Lung microvascular endothelial cell (primary cell): ENCODE results near the gene PRDM16. TPM values are rescaled to one million over a fixed set of nuclear protein-coding genes. Genes with fewer than 3 reads are reported as not detected.

Source experiments
- DNase-seq, 2 donors: peaks; one replicate each; pipeline versions ENCODE4 v3.0.0 to v3.0.0-alpha.2; 2010; ENCODE audit warnings: low read depth in 2 of 2
- total RNA-seq: library from RNA; depleted of rRNA; stranded (reverse); fragments of >200 nt; gene quantifications from 2 replicates; pipeline ENCODE4 v1.2.1, GENCODE V29; 2014

The PRDM16 gene
- total RNA-seq, 1 donor from 2014 or later = not detected

DNA sequence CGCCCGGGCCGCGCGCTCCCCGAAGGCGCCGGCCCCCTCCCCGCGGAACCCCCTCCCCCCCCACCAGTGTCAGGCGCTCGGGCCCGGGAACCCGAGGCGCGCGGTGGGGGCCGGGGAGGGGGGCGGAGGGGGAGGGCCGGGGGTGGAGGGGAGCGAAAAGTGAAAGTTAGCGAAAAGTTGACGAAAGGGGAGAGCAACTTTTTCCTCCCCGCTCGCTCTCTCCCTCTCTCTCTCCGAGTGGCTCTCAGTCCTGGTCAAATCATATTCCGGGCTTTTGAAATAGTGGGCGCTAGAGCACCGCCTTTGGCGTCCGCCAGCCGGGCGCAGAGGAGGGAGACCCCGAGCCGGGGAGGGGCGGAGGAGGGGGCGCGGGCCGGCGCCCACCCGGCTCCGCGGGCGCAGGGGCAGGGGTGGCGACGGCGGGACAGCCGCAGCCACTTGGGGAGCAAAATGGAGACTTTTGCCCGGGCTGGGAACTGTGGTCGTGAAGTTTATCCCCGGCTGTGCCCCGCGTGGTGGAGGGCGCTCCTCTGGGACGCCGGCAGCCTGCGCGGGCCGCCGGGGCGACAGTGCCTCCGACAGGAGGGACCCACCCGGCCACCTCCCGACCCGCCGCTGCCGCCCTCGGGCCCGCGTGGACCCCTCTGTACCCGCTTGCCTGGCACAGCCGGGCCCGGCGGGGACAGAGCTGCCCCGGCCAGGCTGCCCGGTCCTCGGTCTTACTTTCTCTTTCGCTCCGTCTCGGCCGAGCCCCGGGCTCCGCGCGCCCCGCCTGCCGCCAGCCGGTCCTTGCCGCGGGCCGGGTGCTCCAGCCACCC, 697 bp downstream of the PRDM16 start:
- DNase-seq = peak; percentile 28 to 48

DNA sequence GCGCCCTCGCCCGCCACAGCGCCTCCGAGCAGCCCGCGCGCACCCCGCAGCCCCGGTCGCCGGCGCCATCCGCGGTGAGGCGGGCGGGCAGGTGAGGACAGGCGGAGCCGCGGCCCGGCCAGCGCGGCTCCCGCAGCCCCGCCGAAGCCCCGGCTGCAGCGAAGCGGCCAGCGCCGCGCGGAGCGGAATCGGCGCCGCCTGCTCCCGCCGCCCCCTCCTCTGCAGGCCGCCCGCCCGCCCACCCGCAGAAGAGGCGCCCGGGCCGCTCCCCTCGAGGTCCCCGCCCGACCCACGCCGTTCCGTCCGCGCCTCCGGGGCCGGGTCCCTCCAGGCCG, 1.3 kb downstream of the PRDM16 start:
- DNase-seq = peak in 1 of 2 donors; percentile 8

DNA sequence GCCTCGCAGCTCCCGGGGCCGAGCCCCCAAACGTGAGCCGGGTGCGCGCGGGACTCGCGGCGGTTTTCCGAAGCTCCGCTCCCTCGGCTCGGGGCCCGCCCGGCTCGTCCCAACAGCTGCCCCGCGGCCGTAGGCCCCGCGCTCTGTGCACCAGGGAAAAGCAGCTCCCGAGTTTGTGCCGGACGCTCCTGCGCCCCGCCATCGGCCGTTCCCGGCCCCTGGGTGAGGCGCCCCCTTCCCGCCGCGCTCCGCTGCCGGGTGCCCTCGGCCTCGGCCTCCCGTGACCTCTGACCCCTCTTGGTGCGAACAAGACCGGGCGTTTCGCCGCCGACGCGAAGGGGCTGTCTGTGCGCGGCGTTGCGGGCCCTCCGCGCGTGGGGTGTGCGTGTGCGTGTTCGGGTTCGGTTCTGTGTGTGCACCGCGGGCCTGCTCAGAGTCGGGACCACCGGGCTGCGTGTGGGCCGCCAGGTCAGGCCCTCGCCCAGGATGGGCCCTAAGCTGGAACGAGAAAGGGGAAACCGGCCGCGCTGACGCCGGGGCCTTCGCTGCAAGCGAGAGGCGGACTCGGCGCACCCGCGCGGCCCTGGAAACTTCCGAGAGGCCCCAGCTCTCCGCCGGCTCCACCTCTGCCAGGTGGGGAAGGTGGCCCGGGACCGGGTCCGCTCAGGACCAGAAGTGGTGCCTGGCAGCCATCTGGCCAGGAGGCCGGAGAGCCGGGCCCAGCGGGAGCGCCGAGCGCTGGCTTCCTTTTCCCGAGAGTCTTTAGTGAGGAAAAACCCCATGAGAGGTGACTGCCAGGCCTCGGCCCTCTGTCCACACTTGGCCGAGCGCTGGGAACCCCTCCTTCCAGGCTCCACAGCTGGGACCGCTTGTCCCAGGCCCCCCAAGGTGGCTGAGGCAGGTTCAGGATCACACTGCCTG, 1.9 kb downstream of the PRDM16 start:
- DNase-seq = peak in 1 of 2 donors; percentile 12

DNA sequence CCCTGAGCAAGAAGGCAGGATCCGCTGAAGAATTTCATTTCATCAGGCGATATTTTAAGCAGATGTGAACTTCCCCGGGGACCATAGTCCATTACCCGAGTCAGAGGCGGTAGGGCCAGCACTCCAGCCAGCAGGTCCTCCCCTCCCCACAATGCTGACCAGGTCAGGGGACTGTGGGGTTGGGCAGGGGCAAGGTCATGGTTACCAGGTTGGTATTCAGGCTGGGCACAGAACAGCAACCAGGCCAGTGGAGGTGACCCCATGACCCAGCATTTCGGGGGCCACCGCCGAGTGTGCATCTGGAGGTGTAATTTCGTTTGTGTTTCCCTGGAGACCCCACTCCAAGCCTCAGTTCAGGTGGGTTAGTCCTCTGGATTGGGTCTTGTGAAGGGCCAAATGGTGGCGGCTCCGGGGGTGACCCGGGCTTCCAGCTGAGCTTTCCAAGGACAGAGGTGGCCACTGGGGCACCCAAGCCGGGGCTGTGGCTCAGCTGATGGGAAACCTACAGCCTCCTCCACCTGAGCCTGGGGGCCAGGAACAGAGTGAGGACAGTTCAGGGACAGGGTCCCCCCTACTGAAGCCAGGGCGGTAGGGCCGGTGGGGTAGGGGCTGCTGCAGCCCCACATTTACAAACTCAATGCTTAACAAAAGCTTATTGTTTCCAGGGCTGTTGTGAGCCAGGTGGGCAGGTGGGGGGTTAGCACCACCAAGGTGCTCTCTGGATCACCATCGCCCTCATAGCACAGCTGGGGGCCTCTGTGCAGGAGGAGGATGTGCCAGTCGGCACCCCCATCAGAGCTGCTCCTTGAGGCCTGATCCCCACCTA, 2.8 kb downstream of the PRDM16 start:
- DNase-seq = no peak

DNA sequence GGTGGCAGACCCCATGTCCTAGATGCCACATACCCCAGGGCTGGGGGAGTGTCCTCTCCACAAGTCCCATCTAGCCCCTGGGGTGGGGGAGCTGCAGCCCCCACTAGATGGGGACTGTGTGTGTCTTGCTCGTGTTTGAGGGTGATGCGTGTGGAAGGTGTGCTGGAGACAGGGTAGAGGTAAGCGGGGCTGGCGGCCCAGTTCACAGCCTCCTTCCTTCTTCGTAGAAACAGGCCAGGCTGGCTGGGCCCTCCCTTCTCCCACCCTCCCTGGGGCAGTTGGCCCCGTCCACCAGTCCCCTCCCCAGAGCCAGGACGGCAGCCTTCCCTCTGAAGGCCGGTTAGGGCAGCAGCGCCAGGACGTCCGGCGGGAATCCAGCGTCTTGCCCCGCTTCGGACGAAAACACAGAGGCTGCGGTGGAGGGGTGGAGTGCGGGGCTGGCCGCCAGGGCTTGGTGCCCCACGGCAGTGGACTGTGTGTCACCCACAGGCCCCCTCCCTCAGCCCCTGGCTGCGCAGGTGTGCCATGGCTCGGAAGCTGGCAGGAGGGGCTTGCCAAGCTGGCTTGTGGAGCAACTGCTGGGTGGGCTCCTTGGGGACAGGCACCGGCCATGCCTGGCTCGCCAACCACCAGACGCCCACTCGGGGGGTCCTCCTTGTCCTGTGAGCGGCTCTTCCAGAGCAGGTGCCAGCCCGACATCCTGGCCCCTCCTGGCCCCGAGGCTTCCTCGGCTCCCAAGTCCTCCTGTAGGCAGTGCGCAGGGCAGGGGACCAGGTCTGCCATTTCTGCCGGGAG, 3.6 kb downstream of the PRDM16 start:
- no peak for DNase-seq

DNA sequence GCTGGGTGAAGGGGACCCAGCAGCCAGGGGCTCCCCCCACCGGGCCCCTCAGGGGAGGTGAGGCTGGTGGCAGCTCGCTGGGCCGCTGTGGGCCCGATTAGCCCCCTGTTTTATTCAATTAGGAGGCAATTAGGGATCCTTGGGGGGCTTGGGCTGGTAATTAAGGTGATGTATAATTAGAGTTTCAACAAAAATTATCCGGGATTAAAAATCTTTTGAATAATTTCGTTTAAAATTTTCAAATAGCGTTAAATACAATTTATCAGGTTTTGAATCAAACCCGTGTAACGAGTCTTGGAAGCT, 4.1 kb downstream of the PRDM16 start:
- DNase-seq = no peak

DNA sequence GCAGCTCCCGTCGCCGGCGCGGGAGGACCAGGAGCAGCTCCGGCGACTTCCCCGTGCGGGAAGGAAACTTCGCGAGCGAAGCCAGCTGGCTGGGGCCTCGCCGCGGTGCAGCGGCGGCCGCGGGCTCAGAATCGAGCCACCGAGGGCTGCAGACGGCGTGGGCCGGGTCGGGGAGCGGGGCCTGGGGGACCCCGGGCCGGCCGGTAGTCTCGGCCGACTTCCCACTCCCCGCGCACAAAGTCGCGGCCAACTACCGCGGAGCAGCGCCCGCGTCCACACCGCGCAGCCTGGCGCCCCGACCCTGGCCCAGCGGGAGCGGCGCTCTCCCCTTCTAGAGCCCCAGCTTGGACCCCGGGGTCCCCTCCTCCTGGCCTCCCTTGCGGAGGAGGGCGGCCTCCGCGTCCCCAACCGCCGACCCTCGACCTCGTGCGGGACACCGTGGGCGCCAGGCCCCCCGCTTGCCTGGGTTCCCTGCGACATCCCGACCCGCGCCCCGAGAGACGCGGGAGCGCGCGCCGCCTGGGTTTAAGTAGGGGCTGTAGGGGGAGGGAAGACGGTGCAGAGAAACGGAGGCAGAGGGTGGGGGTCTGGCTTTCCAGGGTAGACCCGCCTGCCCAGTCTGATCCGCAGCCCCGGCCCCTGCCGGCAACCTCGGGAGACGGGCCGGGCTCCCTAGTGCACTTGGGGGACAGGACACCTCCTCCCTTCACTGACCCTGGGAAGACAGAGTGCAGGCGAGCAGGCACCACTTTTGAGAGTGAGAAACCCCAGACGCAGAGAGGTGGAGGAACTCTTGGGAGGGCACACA, 4.7 kb downstream of the PRDM16 start:
- no peak for DNase-seq

DNA sequence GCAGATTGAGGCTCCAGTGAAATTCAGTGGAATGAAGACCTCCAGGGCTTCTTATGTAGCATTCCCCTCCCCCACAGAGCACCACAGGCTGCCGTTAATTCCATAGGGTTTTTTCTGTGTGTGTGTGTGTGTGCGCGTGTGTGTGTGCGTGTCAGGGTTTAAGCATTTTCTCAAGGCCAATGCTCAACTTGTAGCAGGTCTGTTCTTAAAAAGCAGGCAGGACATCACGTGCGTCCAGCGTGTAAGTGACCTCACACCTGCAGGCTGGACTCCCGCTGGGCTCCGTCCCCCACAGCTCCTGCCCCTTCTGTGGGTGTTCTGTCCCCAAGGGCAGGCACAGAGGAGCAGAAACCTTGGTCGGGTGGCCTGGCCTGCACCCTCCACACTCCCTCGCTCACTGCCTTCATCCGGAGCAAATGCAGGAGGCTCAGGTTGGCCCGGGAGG, 5.3 kb downstream of the PRDM16 start:
- DNase-seq = no peak

DNA sequence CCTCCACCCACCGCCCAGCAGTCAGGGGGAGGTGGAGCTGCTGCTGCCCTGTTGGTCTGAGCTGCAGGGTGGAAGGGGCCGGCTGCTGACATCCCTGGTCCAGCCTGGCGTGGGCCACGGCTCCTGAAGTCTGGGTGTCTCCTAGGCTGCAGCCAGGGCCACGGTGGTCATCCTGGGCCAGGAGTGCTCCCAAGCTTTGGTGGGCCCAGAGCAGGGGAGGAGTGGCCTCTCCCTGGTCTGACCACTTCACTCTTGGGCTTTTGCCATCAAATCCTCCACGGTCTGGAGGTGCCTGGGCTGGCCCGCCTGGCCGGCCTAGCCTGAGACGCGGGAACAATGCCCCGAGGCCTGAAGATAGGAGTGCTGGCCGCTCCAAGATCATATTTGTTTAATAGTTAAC, 5.8 kb downstream of the PRDM16 start:
- no peak for DNase-seq

DNA sequence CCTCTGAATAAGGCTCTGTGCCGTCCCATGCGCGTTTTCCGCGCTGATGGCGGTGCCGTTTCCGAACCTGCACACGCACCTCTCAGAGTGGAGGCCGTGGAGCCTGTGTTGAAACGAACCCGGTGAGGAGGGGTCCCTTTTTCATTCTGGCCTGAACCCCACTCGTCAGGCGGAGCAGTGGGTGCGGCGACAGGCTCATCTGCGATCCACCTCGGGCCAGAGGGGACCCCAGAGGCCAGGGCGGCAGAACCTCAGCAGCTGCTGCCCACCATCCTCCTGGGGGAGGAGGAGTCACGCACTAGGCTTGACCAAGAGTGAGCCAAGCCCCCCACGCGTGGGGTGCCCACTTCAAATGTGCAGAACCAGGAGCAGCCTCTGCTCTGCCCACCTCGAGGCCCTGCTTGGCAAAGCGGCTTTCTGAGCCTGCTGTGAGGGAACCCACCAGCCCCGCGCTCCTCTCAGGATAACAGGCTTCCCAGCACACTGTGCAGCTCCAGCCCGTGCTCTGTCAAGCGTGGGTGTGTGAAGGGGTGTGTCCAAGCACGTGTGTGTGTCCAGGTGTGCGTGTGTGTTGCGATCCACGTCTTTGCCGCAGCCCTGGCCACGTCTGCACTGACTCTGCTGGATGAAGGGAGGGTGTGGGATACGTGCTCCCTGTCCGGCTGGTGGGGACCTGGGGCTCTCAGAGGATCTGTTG, 6.8 kb downstream of the PRDM16 start:
- DNase-seq = no peak

DNA sequence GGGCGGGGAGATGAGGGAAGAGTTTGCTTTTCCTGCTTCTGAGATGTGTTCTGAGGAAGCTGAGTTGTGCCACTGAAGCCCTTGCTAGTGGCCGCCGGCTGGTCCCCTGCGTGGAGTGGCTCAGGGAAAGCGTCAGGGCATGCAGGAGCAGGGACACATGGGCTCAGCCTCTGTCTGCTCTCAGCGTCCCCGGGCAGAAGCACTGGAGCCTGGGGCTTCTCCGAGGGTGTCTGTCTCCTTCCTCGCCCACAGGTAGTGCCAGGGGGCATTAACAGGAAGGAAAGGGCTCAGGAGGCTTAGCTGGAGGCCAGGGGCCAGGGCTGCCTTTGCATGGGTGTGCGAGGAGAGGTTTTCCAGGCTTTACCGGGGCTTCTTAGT, 7.3 kb downstream of the PRDM16 start:
- DNase-seq = no peak

DNA sequence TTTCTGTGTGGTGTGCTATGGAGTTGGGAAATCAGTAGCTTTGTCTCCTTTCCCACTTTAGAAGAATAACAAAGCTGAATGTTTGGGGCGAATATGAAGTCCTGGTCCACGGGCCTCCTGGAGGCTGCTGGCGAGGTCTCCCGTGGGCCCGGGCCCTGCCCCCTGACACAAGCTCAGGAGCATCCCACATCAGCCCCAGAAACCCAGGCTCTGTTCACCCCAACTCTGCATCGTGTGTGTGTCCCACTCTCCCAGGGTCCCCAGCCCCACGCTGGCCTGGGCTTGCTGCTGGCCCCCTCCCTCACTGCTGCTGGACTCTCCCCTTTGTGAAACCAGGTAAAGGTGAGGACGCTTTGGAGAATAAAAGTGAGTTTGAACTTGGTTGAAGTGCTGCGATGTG, 8.1 kb downstream of the PRDM16 start:
- DNase-seq = no peak

DNA sequence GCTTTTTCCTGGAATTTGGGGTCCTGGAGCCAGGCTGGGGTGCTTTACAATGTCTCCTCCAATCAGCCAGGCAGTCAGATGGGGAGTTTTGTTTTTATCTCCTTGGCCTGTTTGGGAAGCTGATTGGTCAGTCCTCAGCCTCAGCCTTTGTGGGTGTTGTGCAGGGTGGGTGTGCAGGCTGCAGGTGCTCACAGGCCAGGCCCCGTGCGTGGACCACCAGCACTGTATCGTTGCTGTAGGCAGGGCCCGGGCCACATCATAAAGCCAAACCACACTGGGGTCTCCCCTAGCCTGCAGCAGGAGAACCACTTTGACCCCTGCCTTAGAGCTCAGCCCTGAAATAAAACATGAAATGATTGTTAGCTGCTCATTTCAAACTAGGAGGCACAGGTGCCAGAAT, 8.6 kb downstream of the PRDM16 start:
- DNase-seq = no peak

DNA sequence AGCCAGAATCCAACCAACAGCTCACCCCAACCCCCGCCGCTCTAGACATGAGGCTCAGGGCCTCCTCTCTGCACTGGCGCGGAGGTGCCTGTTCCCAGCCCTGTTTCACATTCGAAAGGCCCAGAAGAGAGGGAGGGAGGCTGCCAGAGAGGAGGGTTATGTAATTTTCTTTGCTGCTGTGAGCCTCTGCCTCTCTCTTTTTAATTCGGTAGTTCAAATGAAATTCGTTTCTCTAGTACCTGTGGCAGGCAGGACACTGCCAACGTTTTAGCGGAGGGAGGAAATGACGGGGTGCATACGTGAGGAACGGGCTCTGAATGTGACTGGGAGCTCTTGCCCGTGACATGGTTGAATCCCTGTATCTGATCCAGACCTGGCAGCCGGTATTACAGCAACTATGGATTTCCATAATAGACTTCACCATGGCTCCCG, 9.4 kb downstream of the PRDM16 start:
- DNase-seq = no peak

DNA sequence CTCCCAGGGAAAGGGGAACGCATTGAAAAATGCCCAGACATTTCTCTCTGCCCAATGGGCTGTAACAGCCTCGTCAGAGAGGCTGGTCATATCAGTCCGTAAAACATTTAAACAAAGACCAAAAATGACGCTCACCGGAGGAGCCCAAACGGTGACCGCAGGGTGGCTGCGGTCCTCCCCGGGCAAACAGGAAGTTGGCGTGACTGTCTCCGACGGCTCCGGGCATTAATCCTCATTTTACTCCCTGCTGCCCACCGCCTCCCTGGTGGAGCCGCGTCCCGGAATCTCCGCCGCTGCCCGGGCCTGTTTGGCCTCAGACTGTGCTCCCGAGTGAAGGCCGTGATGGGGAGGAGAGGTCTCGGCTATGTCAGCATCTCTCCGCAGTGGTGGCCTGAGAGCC, 9.9 kb downstream of the PRDM16 start:
- DNase-seq = no peak

DNA sequence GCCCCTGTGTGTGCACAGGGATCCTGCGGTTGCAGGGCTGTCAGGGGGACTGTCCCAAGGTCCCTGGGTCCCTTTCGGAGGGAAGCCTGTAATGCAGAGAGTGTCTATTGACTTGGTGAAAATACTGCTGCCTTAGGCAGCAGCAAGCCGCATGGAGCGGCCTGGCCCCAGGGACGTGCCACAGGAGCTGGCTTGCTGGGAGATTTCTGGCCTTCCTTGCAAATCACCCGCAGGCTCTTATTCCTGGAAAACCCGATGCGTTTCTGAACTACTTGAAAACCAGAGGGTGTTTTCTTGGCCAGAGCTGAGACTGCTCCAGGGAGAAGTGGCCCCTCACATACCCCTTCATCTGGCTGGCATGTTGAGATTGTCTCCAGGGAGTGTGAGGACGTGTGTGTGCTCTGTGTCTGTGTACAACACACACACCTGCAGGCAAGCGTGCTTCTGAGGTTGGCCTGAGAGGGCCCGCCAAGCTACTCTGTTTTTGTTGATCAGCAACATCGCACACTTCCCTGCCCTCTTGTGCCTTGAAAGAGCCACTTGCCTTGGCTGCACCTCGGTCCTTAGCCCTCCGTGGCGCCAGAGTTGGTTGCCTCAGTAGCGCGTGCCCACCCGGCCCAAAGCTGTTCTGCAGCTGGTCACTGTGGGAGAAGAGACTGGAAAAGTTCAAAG, 10.5 kb downstream of the PRDM16 start:
- no peak for DNase-seq

DNA sequence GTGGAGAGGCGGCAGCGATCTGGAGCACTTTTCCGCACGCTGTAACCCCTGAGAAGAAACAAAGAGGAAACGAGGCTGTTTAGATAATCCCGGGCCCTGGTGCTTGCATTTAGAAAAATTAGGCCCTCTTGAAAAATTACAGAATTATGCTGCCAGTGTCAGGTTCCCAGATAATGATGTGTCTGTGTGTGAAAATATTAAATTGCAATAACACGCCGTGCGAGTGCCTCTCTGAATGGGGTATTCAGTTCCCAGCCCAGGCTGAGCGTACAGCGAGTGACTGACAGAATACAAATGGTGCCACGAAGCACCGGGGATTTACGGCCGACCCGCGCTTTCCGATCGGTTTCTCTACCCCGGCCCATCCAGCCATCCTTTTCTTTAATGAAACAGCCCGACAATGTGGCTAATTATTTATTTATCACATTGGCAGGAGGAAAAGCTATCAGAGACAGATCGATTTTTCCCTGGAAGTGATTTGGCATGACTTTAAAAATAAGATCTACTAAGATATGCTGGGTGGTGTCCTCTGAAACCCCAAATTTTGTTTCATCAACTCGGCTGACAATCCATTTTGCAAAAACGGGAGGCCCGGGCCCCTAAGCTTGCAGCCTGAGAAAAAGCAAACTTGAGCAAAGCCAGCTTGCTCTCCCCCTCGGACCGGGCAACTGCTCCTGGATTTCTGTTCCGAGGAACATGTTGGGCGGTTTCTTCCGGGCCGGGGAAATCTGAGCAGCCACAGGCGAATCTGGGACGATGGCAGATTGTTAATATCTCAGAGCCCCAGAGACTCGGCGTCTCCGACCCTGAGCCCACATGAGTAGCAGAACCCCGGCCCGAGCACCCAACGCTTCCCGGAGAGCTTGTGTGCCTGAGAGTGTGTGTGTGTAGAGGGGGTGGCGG, 11.3 kb downstream of the PRDM16 start:
- DNase-seq = no peak

DNA sequence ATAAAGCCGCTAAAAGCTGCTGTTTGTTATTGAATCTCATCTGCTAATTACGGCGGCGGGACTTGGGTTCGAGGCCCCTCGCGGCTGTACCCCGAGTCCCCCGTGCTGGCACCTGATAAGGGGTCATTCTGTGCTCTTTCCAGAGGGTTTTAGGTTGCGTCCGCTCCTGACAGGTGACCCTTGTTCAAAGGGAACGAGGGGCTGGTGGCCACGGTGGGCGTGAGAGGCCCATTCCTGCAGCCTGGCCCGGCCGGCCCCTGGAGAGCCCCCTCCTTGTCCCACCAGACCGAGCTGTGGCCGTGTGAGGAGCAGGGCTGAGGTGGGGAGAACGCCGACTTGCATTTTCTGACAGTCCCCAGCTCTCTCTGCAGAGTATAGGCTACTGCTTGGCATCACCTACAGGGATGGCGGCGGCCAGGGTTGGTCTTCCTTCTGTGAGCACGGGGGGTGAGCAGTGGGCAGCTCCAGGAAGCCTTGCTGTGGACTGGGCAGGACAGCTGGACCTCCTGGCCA, 12.2 kb downstream of the PRDM16 start:
- no peak for DNase-seq
